IMR-90 (cell line): ENCODE measurements around the gene ZC3H8. TPM values are rescaled to one million over a fixed set of nuclear protein-coding genes. Genes with fewer than 3 reads are reported as not detected.

ENCODE experiments used
- ATAC-seq: fragments of 200-7000 bp; cut with Tn5 transposase; 2 replicates; pipeline ENCODE4 v1.9.1; 2020; ENCODE audit warnings: low read depth, mild to moderate bottlenecking, moderate library complexity
- BruUV-seq: library from RNA; stranded (reverse); fragments of 400-500 nt; replicated peaks from 2 replicates; lab custom pipeline; 2021; lab: Mats Ljungman, UMichigan
- CTCF ChIA-PET: fragments of 300-600 bp; formaldehyde crosslinking; extraction: SDS; loops from one replicate; lab custom pipeline; 2021; ENCODE audit warnings: antibody characterized with exemption; lab: Yijun Ruan, JAX
- POLR2A ChIA-PET: fragments of 300-600 bp; sonication (Branson Sonifier 250); formaldehyde crosslinking; loops from one replicate; lab custom pipeline; 2022; ENCODE audit warnings: antibody characterized with exemption; ENCODE audit not compliant: unreplicated experiment; lab: Charles Lee
- DNase-seq: peaks from one replicate; pipeline ENCODE4 v3.0.0; 2013
- H2AFZ ChIP-seq: replicated peaks from 2 replicates; pipeline ENCODE3; 2013; ENCODE audit warnings: low read length, mild to moderate bottlenecking; ENCODE audit not compliant: poor library complexity
- H2AK5ac ChIP-seq: 2 replicates; pipeline ENCODE4 v1.6.1; 2013; ENCODE audit warnings: low read depth, low read length, inconsistent platforms
- H2AK9ac ChIP-seq: replicated peaks from 2 replicates; pipeline ENCODE3; 2013; ENCODE audit warnings: mild to moderate bottlenecking, low read depth, low read length, moderate library complexity; ENCODE audit not compliant: poor library complexity
- H2BK120ac ChIP-seq: 2 replicates; pipeline ENCODE4 v1.6.1; 2013; ENCODE audit warnings: low read depth, low read length, inconsistent platforms
- H2BK15ac ChIP-seq: 3 replicates; pipeline ENCODE4 v1.6.1; 2013; ENCODE audit warnings: low read depth, low read length, inconsistent platforms
- H2BK20ac ChIP-seq: 2 replicates; pipeline ENCODE4 v1.6.1; 2013; ENCODE audit warnings: low read depth, mild to moderate bottlenecking, inconsistent platforms, low read length, moderate library complexity
- H2BK5ac ChIP-seq: 2 replicates; pipeline ENCODE4 v1.6.1; 2013; ENCODE audit warnings: mild to moderate bottlenecking, low read depth, low read length, inconsistent platforms; ENCODE audit not compliant: poor library complexity, severe bottlenecking
- H3K14ac ChIP-seq: replicated peaks from 2 replicates; pipeline ENCODE4 v1.6.1; 2013; ENCODE audit warnings: low read depth, low read length, inconsistent platforms
- H3K18ac ChIP-seq: 2 replicates; pipeline ENCODE4 v1.6.1; 2013; ENCODE audit warnings: low read depth, low read length, control low read depth
- H3K23ac ChIP-seq: 2 replicates; pipeline ENCODE4 v1.6.1; 2013; ENCODE audit warnings: low read depth, low read length, inconsistent platforms
- H3K27ac ChIP-seq: 2 replicates; pipeline ENCODE4 v1.5.1; 2013; ENCODE audit warnings: mild to moderate bottlenecking, control low read depth, low read length; ENCODE audit not compliant: insufficient read depth
- H3K27me3 ChIP-seq: 2 replicates; pipeline ENCODE4 v1.6.1; 2013; ENCODE audit warnings: low read length; ENCODE audit not compliant: control insufficient read depth, insufficient read depth
- H3K36me3 ChIP-seq: 2 replicates; pipeline ENCODE4 v1.6.1; 2013; ENCODE audit warnings: low read length, mixed read lengths; ENCODE audit not compliant: control insufficient read depth, insufficient read depth
- H3K4ac ChIP-seq: 2 replicates; pipeline ENCODE4 v1.6.1; 2013; ENCODE audit warnings: low read depth, low read length, inconsistent platforms
- H3K4me1 ChIP-seq: 2 replicates; pipeline ENCODE4 v1.6.1; 2013; ENCODE audit warnings: low read length, mixed read lengths; ENCODE audit not compliant: control insufficient read depth, insufficient read depth
- H3K4me2 ChIP-seq: 2 replicates; pipeline ENCODE4 v1.6.1; 2013; ENCODE audit warnings: low read depth, mild to moderate bottlenecking, control low read depth, low read length, moderate library complexity
- H3K4me3 ChIP-seq: 2 replicates; pipeline ENCODE4 v1.5.1; 2013; ENCODE audit warnings: low read depth, mild to moderate bottlenecking, control low read depth, low read length, moderate library complexity; ENCODE audit not compliant: insufficient read depth
- H3K56ac ChIP-seq: 2 replicates; pipeline ENCODE4 v1.6.1; 2013; ENCODE audit warnings: low read length, inconsistent platforms; ENCODE audit not compliant: insufficient read depth; ENCODE audit errors: extremely low read depth
- H3K79me1 ChIP-seq, 2 experiments: 2 replicates each; pipeline ENCODE4 v1.6.1; 2013; ENCODE audit warnings: low read length in 2 of 2, inconsistent platforms in 1 of 2, low read depth in 1 of 2
- H3K9ac ChIP-seq: 2 replicates; pipeline ENCODE4 v1.6.1; 2013; ENCODE audit warnings: low read depth, low read length, control low read depth
- H3K9me1 ChIP-seq: 2 replicates; pipeline ENCODE4 v1.6.1; 2013; ENCODE audit warnings: low read length, inconsistent platforms; ENCODE audit not compliant: insufficient read depth
- H3K9me3 ChIP-seq: 2 replicates; pipeline ENCODE4 v1.6.1; 2013; ENCODE audit warnings: low read length; ENCODE audit not compliant: control insufficient read depth, insufficient read depth
- H4K20me1 ChIP-seq: 2 replicates; pipeline ENCODE4 v1.6.1; 2013; ENCODE audit warnings: low read length, inconsistent platforms; ENCODE audit not compliant: insufficient read depth
- H4K5ac ChIP-seq: 2 replicates; pipeline ENCODE4 v1.6.1; 2013; ENCODE audit warnings: mild to moderate bottlenecking, low read depth, low read length, control low read depth
- H4K8ac ChIP-seq, 2 experiments: 2 replicates each; pipeline ENCODE4 v1.6.1; 2013; ENCODE audit warnings: low read depth in 2 of 2, low read length in 2 of 2, control low read depth in 1 of 2, inconsistent platforms in 1 of 2
- H4K91ac ChIP-seq: 2 replicates; pipeline ENCODE4 v1.6.1; 2013; ENCODE audit warnings: low read depth, low read length, inconsistent platforms; ENCODE audit not compliant: insufficient read depth
- BHLHE40 ChIP-seq: fragments of 150-350 bp; IDR thresholded peaks from 2 replicates; pipeline ENCODE4 v1.6.1; 2016; ENCODE audit warnings: mild to moderate bottlenecking, low read depth, low read length
- CEBPB ChIP-seq: IDR thresholded peaks from 2 replicates; pipeline ENCODE4 v1.6.1; 2012; ENCODE audit warnings: low read depth, low read length, improper control_type of control experiment
- CHD1 ChIP-seq: IDR thresholded peaks from 2 replicates; pipeline ENCODE4 v1.6.1; 2012; ENCODE audit warnings: low read depth, low read length, improper control_type of control experiment
- RAD21 ChIP-seq: IDR thresholded peaks from 2 replicates; pipeline ENCODE4 v1.6.1; 2012; ENCODE audit warnings: low read length, improper control_type of control experiment
- RCOR1 ChIP-seq: IDR thresholded peaks from 2 replicates; pipeline ENCODE4 v1.6.1; 2012; ENCODE audit warnings: mild to moderate bottlenecking, low read length, improper control_type of control experiment; ENCODE audit not compliant: insufficient replicate concordance
- RFX5 ChIP-seq: IDR thresholded peaks from 2 replicates; pipeline ENCODE4 v1.8.0; 2012; ENCODE audit warnings: low read depth, mild to moderate bottlenecking, low read length, moderate library complexity
- WGBS, 2 experiments: methylation state at CpG; one replicate each; pipeline versions ENCODE4 v1.1.5 to v1.1.7; 2013; ENCODE audit warnings: missing lambda C conversion rate in 2 of 2; ENCODE audit not compliant: insufficient read length in 1 of 2; ENCODE audit errors: extremely low coverage in 2 of 2; 5-methylcytosine and 5-hydroxymethylcytosine counted together
- dilution Hi-C: fragments of 300-500 bp; cut with HindIII; formaldehyde crosslinking; loops from one replicate; pipeline ENCODE4 v1.14.3; 2018; ENCODE audit warnings: low sequenced_read_pairs; ENCODE audit not compliant: unreplicated experiment
- in situ Hi-C: fragments of 300-500 bp; cut with MboI; formaldehyde crosslinking; loops from 3 replicates; pipeline ENCODE4 v1.14.3; 2019; ENCODE audit warnings: low sequenced_read_pairs, inconsistent platforms, mixed read lengths
- intact Hi-C: fragments of 100-400 bp; cut with micrococcal nuclease; formaldehyde crosslinking; loops from 2 replicates; pipeline ENCODE4 v1.10.0; 2022
- polyA plus RNA-seq, 3 experiments: library from polyadenylated mRNA; depleted of rRNA; stranded (reverse); fragments of >200 nt; gene quantifications; 2 replicates each; pipeline ENCODE4 v1.2.3, GENCODE V29; 2012; ENCODE audit warnings: low replicate concordance in 1 of 3
- total RNA-seq: library from RNA; depleted of rRNA; stranded (reverse); fragments of >200 nt; gene quantifications from 2 replicates; pipeline ENCODE4 v1.2.3, GENCODE V29; 2012

Gene ZC3H8
- total and polyA plus RNA-seq, 2 of the 4 experiments (the other 2 are of a cell fraction) = 0.18 to 1.6 TPM

DNA sequence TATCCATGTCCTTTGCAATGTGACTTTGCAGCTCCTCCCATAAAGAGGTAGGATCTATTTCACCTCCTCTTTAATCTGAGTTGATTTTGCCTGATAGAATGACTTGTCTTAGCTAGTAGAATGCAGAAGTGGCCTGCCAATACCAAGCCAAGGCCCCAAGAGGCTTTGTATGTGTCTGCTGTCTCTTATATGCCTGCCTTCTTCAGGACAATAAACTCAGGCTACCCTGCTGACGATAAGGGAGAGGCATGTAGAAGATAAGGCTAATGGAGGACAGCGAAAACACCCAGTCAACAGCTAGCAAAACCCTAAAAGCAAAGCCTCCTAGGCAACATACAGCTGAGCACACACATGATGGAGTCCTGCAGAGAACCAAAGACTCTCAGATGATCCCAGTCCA is 1.8 kb upstream of the ZC3H8 start:
- Histone ChIP-seq H2AK5ac (no peak overlapping the region), H3K27ac (no peak overlapping the region), H3K79me1 (peaks cover 0 to 9% of the 10 kb centered on the region in 2 experiments; a peak in 2 of 4 replicates), H3K23ac (no peak overlapping the region), H2AK9ac (no peak overlapping the region), H3K14ac (no peak overlapping the region), H3K9me3 (no peaks in the 10 kb centered on the region), H3K56ac (no peak overlapping the region), H3K9ac (no peak overlapping the region), H3K4me2 (no peak overlapping the region), H2BK120ac (no peak overlapping the region), H3K4me1 (no peaks in the 10 kb centered on the region), H4K5ac (no peak overlapping the region), H2BK15ac (no peak overlapping the region), H4K8ac (no peak overlapping the region), H2BK5ac (no peak overlapping the region), H3K27me3 (peaks cover 2% of the 10 kb centered on the region; the same call in 1 of the 2 replicates), H2BK20ac (no peak overlapping the region), H3K4me3 (no peak overlapping the region), H3K9me1 (no peaks in the 10 kb centered on the region), H4K20me1 (no peaks in the 10 kb centered on the region), H3K4ac (no peak overlapping the region), H4K91ac (no peak overlapping the region), H2AFZ (no peak overlapping the region), H3K18ac (no peak overlapping the region), H3K36me3 (no peaks in the 10 kb centered on the region)
- dilution Hi-C loops (no loop called here), intact Hi-C loops (loop anchor here (5.0 kb wide), 3 partner anchors 204 to 286 kb away; partner anchors contain the start of genes POLR1B and TTL), in situ Hi-C loops (loop anchor here (25.0 kb wide), 1 partner anchor 181 kb away; the partner anchor contains the start of gene RGPD8)
- TF ChIP-seq BHLHE40 (no peak), CEBPB (no peak), RCOR1 (no peak), RFX5 (no peak), RAD21 (no peak), CHD1 (no peak)
- no TSS peak for BruUV-seq
- DNase-seq = no peak
- CTCF ChIA-PET = no interaction called here
- WGBS, 2 experiments = no CpG with 5 or more reads among the region's 2 CpGs
- no peak for ATAC-seq
- POLR2A ChIA-PET = no interaction called here
